ENCODE results near the gene POLH. TPM values are rescaled to one million over a fixed set of nuclear protein-coding genes. Genes with fewer than 3 reads are reported as not detected.

POLH gene
- total RNA-seq, 1 donor from 2014 or later: 6.9 TPM

DNA sequence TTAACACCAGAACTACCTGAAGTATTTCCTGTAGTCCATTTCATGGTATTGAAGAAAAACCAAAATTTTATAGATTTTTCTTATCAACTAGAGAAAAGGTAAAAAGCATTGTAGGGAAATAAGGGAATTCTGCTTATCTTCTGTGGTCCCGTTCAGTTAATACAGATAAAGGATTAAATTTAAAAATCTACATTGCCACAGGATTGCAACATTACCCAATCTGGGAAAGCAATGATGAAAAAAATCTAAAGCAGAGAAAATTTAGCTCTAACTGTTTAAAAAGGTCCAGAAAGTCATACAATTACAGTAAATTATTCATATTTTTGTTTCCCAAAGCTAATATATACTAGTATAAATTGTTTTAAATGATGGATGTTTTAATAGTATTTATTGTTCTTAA is 18.0 kb downstream of the POLH start:
- ATAC-seq (ENCODE audit: poor library complexity): no peak
- intact Hi-C loops (cut with DNase I): no loop called here

DNA sequence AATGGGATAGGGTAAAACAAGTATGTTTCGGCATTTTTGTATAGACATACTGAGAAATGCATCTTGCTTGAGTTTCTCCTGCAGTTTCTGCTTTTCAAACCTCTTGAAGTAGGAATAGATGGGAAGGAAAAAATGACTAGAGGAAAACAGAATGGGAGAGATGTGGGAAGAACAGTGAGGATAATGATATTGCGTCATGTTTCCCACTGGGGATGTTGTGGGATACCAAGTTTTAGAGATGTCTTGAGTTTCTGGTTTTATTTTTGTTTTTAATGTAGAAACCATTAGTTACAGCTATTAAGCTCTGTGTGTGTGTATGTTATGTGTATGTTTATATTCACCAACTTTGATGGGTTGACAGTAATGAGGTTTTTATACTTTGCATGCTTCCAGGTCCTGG is 24.6 kb downstream of the POLH start:
- intact Hi-C loops (cut with DNase I): no loop called here
- no peak for DNase-seq
- ATAC-seq (ENCODE audit: poor library complexity): no peak

More for the DNA sequence above, 18.0 kb downstream of the POLH start:
- DNase-seq: no peak

DNA sequence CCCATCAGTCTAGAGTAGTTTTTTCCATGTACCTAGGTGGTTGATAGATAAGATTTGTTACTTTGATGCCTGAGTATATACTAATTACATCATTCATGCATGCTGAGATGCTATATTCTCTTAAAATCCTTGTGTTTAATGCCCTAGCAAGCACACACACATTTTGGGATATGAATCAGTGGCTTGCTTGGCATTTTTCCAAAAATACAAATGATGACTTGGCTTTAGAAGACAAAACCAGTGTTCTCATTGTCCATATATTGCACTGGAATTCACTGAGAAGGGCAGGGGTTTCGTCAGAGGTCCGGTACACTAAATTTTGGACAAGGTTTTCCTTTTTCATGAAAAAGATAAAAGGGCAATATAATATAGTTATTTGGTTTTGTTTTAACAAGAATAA is 28.2 kb downstream of the POLH start:
- DNase-seq (no peak), ATAC-seq (ENCODE audit: poor library complexity) (no peak)
- intact Hi-C loops (cut with DNase I): no loop called here

DNA sequence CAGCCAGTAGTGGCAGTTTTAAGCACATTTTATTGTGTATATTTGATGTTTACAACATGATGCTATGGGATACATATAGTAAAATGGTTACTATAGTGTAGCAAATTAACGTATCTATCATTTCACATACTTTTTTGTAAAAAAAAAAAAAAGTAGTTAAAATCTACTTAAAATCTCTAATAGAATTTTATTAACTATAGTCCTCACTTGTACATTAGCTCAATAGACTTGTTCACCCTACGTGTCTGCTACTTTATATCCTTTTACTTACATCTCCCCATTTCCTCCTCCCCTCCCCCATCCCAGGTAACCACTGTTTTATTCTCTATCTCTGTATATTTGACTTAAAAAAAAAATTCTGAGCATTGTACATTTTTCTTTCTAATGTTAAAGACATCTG is 30.0 kb downstream of the POLH start:
- DNase-seq (no peak), ATAC-seq (ENCODE audit: poor library complexity) (no peak)
- intact Hi-C loops (cut with DNase I): no loop called here

DNA sequence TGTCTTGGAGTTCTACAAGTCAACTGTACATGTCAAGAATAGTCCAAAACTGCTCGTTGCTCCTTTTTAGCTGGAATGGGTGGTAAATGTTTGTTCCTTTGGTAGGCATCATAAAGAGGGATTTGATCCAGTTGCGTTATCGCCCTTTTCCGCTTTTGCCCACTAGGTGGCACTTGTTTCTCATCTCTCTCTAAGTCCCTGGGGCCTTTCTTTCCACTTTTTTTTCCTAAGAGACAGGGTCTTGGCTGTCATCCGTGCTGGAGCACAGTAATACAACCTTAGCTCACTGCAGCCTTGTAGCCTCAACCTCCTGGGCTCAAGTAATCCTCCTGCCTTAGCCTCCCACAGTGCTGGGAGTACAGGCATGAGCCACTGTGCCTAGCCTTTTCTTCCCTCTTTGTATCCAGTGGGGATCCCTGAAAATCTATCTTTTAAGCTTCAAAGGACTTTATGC is 32.4 kb downstream of the POLH start:
- ATAC-seq (ENCODE audit: poor library complexity) (peak; percentile 71), DNase-seq (peak; percentile 56)
- intact Hi-C loops (cut with DNase I): no loop called here

DNA sequence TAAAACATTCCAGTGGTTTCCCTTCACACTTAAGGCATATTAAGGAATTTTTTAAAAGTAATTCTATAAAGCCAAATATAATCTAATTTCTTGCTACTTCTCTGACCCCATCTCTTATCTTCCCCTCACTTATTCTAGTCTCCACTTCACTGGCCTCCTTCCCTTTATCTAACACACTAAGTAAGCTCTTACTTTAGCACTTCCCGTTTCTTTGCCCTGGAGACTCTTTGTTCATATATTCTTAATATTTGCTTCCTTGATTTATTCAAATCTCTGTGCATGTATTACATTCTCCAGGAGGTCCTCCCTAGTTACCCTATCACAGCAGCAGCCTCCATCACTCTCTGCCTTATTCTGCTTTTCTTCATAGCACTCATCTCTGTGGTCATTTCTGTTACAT is 32.8 kb downstream of the POLH start:
- intact Hi-C loops (cut with DNase I): no loop called here
- DNase-seq (no peak), ATAC-seq (ENCODE audit: poor library complexity) (peak; percentile 12)

DNA sequence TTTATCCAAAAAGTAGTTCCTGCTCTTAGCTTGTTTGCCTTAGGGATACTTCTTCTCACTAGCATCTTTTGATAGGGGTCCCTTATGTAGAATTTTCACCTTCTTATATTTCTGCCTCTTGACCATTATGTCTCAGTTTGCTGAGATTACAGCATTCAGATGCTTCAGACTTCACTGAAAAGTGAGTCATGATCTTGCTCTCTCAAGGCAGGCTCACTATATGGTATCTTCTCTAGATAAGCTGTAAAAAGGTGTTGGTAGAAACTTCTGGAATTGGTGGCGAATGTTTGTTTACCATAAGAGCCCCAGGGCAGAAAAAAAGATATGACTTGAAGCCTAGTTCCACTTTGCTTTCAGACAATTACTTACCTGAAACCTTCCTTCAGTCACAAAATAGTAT is 33.4 kb downstream of the POLH start:
- intact Hi-C loops (cut with DNase I): no loop called here
- ATAC-seq (ENCODE audit: poor library complexity) (no peak), DNase-seq (no peak)

DNA sequence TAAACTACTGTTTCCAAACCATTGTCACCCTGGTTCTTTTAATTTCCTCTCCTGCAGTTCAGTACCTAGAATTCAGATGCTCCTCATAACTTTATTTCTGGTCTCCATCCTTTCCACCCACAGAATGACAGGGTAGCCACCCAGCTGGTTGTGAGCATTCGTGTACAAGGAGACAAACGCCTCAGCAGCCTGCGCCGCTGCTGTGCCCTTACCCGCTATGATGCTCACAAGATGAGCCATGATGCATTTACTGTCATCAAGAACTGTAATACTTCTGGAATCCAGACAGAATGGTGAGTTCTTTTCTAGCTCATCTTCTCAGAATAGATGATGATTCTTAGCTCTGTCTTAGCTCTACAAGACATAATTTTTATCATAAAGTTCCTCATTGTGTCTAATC is 34.4 kb downstream of the POLH start:
- DNase-seq: no peak
- intact Hi-C loops (cut with DNase I): no loop called here
- ATAC-seq (ENCODE audit: poor library complexity): no peak

DNA sequence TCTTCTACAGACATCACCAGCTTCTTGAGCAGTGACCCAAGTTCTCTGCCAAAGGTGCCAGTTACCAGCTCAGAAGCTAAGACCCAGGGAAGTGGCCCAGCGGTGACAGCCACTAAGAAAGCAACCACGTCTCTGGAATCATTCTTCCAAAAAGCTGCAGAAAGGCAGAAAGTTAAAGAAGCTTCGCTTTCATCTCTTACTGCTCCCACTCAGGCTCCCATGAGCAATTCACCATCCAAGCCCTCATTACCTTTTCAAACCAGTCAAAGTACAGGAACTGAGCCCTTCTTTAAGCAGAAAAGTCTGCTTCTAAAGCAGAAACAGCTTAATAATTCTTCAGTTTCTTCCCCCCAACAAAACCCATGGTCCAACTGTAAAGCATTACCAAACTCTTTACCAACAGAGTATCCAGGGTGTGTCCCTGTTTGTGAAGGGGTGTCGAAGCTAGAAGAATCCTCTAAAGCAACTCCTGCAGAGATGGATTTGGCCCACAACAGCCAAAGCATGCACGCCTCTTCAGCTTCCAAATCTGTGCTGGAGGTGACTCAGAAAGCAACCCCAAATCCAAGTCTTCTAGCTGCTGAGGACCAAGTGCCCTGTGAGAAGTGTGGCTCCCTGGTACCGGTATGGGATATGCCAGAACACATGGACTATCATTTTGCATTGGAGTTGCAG is 37.9 kb downstream of the POLH start:
- DNase-seq: no peak
- intact Hi-C loops (cut with DNase I): no loop called here
- ATAC-seq (ENCODE audit: poor library complexity): no peak

DNA sequence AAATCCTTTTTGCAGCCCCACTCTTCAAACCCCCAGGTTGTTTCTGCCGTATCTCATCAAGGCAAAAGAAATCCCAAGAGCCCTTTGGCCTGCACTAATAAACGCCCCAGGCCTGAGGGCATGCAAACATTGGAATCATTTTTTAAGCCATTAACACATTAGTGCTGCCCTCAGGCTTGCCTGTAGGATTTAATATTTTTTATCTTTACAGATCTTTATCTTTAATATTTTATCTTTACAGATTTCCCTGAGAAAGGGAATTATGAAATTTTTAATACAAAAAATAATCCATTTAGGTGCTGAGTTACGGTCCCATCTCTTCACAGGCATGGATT is 38.4 kb downstream of the POLH start:
- ATAC-seq (ENCODE audit: poor library complexity): no peak
- intact Hi-C loops (cut with DNase I): no loop called here
- DNase-seq: no peak

DNA sequence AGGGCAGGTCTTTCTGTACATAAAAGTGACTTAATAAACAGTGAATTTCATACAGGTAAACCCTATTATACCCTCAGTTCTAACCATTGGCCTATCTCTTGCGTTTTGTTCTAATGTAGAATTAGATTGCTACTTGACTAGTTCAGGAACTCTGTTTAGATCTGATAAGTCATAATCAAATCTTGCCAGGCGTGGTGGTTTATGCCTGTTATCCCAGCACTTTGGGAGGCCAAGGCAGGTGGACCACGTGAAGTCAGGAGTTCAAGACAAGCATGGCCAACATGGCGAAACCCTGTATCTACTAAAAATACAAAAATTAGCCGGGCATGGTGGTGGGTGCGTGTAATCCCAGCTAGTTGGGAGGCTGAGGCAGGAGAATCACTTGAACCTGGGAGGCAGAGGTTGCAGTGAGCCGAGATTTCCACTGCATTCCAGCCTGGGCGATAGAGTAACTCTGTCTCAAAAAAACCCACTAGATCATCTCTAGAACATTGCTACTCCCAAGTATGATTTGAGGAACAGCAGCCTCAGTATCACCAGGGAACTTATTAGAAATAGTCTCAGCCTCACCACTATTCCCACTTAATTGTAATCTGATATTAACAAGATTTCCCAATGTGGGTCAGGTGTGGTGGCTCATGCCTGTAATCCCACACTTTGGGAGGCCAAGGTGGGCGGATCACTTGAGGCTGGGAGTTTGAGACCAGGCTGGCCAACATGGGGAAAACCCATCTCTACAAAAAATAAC is 40.9 kb downstream of the POLH start:
- intact Hi-C loops (cut with DNase I): no loop called here
- no peak for DNase-seq

DNA sequence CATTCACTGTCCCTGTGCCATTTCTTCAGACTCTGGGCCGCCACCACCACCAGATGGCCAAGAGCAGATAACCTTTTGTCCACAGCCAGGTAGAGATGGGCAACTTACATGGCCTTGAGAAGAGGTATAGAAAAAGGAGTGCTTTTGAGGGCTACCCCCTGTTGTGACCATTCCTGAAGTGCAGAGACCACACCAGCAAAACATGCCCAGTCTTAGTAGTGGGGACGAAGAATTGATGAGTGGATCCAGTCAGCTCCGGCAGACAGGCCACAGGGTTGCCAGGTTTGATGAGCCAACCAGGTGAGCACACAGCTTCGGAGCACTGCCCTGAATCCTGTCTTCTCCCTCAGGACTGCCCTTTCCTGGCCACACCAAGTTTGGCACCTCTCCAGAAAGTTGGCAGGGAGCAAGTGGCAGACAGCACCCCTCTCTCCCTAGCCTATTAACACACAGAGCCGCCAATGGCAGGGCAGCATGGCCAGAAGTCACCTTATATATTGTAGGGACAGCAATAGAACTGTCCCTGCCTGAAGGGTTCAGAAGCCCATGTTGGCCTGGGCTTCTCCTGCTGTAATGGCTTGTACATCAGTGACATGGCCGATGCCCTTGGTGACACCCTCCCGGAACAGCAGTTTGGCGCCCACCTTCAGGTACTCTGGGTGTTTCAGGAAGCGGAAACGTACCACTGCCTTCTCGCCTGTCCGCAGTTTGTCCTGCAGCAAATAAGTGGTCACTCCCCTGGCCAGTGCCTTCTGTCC is 45.3 kb downstream of the POLH start:
- ATAC-seq (ENCODE audit: poor library complexity) (peak; percentile 10), DNase-seq (no peak)
- intact Hi-C loops (cut with DNase I): no loop called here

More for the DNA sequence above, 40.9 kb downstream of the POLH start:
- ATAC-seq (ENCODE audit: poor library complexity): no peak

DNA sequence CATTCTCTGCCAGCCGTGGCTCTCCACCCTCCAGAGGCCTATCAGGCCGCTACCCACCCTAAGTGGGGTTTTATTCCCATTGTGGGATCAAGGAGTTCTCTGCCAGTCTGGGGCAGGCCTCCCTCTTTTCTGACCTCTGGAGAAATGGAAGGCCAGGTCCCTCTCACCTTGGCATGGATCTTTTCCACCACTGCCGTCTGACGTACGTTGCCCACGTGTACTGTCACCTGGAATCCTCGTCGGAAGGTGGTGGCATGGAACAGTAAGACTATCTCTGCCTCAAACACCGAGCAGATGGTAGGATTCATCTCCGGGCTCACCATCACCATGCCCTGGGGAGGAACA is 45.8 kb downstream of the POLH start:
- ATAC-seq (ENCODE audit: poor library complexity) (no peak), DNase-seq (no peak)
- intact Hi-C loops (cut with DNase I): no loop called here

DNA sequence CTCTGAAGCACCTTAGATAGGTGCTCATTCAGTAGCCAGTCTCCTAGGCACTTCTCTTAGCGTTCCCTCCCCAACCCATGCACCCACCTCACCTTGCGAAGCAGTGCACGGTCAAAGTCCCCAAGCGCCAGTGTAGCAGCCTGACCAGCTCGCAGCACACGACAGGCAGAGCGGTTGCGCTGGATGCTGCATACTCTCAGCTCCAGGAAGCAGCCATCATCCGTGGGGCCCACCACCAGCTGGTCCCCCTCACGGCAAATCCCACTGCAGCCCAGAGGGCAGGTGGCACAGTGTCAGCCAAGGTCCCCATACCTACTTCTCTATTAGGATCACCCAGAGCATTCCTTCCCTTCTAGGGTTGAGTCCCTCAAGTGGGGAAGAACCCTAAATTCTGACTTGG is 46.6 kb downstream of the POLH start:
- ATAC-seq (ENCODE audit: poor library complexity): no peak
- DNase-seq: no peak
- intact Hi-C loops (cut with DNase I): no loop called here

DNA sequence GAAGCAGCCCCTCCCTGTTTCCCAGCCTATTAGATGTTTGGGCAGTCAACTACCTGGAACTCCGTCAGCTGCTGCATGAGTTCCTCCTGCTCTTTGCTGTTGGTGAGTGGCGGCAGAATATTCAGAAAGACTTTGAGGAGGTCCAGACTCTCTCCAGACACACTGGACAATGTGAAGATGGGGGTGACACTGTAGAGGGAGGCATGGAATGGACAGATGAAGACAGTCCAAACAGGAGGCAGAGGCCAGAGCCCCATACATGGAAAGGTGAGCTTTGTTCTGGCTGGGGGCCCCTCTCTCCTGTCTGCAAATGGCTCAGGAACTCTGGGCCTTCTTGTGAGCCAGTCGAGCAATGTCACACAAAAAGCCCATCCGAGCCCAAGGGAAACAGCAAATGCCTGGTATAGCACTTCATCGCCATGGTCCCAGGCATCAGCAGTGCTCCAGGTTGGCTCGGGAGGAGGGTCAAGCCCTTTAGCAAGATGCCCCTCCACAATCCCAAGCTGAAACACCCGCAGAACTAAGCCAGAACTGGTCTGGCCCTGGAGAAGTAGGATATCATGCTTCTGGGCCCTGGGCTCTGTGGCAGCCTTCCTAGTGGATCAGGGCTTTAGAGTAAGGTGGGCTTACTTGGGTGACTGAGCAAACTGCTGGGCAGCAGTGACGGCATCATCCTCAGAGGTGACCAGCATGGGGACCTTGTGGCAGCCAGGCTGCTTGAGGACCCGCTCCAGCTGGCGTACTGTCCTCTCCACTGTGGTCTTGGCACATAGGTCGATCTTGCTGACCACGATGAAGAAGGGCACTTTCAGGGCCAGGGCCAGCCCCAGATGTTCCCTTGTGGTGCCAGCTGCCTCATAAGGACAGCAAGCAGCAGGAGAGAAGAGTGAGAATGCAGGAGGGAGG is 48.1 kb downstream of the POLH start:
- DNase-seq (no peak), ATAC-seq (ENCODE audit: poor library complexity) (no peak)
- intact Hi-C loops (cut with DNase I): no loop called here

DNA sequence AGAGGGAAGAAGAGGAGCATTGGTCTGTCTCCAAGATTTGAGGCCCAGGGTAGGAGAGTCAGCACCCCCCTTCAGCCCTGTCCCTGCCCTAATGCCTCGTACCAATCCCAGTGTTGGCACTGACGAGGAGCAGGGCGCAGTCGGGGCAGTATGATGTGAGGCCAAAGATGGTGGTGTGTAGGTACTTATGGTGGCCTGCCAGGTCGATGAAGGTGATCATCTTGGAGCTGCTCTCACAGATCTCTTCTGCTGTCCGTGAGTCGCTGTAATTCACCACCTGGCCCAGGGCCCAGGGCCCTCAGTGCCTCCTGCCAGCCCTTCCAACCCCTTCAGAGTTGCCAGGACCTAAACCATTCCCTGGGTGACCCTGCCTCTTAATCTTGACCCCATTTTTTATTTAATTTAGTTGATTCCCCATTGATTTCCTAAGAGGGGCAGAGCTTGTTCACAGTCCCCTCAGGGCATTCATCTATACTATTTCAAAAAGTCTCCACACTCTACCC is 48.9 kb downstream of the POLH start:
- DNase-seq: no peak
- no peak for ATAC-seq (ENCODE audit: poor library complexity)
- intact Hi-C loops (cut with DNase I): no loop called here

DNA sequence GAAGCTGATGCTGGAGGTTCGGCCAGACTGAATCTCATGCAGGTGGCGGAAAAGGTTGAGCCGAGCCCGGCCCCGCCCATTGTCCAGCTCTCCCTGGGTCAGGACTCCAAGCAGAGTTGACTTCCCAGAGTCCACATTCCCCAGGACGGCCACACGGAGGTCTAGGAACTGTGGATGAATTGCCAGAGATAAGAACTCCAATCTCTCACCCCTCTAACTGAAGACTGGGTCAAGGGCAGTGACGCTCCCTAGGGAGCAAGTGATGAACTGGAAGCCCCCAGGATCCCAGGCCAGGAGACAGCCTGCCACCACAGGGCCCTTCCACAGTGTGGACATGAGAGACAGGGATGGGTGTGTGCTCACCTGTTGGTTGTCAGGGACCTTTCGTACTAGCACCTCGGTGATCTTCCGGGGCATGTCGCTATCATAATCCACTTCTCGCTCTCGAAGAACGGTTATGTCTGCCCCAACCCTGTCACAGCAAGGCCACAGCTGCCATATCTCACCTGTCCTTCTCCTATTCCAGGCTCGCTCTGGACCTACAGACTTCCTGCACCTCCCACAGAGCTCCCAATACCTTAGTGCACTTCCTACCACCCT is 49.5 kb downstream of the POLH start:
- no peak for DNase-seq
- ATAC-seq (ENCODE audit: poor library complexity): no peak
- intact Hi-C loops (cut with DNase I): no loop called here

DNA sequence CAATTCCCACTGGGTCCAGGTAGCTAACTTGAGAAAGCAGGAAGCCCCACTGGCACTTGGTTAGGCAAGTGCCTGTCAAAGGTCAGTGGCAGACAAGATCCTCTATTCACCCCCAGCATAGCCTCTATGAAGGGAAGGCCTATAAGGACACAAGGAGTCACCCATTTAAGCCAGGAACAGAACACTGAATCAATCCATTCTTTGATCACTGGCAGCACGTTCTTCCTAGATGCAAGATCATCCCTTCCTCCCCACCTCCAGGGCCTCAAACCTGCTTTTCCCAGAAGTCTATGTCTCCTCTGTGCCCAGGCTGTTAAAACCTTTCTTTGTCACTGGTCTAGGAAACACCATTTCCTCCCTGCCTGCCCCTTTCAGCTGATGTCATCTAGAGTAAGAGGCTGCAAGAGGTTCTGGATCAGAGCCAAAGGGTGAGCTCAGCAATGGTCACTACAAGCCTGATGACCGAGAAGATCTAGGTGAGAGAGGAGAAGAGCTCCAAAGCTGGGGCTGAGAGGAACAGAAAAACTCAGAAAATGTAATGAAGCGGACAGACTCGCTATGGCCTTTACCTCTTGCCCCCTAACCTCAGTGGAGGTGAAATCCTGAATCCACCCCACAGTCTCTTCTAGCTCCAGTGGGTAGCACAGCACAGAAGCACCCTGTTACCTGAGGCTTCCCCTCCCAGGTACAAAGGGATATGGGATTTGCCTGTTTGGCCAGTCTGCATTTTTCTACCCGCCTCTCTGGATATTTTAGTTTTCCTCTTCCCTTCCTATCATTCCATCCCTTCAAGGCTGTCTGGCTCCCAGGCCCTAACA is 51.2 kb downstream of the POLH start:
- intact Hi-C loops (cut with DNase I): no loop called here
- ATAC-seq (ENCODE audit: poor library complexity): no peak
- DNase-seq: peak; percentile 65

Measured in Right ventricle myocardium superior (tissue), 1 donor.